NCI-H1417 treated with DMSO at 0.1 percent for 48 hours (cell line): ENCODE measurements around the gene NUDT3.

Experiments used
- DNase-seq: peaks from one replicate; lab custom pipeline; 2025; lab: John Stamatoyannopoulos, UW

The NUDT3 gene

GRCh38 chr6:34321821-34322220, 70.6 kb downstream of the NUDT3 start:
- no peak for DNase-seq

- no peak for DNase-seq
Measured at GRCh38 chr6:34319471-34319885, 73.0 kb downstream of the NUDT3 start.

GRCh38 chr6:34318499-34319470, 73.7 kb downstream of the NUDT3 start:
- DNase-seq, result no peak

GRCh38 chr6:34317882-34318498, 74.5 kb downstream of the NUDT3 start:
- no peak for DNase-seq

GRCh38 chr6:34317172-34317477, 75.3 kb downstream of the NUDT3 start:
- DNase-seq, result no peak

- DNase-seq, result no peak
Measured at GRCh38 chr6:34316431-34317171, 75.9 kb downstream of the NUDT3 start.

- no peak for DNase-seq
Measured at GRCh38 chr6:34315780-34316179, 76.7 kb downstream of the NUDT3 start.

GRCh38 chr6:34315256-34315655, 77.2 kb downstream of the NUDT3 start:
- DNase-seq, result no peak

- no peak for DNase-seq
Measured at GRCh38 chr6:34312259-34312658, 80.2 kb downstream of the NUDT3 start.

GRCh38 chr6:34310817-34311216, 81.7 kb downstream of the NUDT3 start:
- no peak for DNase-seq

GRCh38 chr6:34308483-34308882, 84.0 kb downstream of the NUDT3 start:
- DNase-seq, result no peak

- no peak for DNase-seq
Measured at GRCh38 chr6:34305982-34306708, 86.3 kb downstream of the NUDT3 start.

- DNase-seq, result no peak
Measured at GRCh38 chr6:34305497-34305896, 87.0 kb downstream of the NUDT3 start.

GRCh38 chr6:34304164-34304563, 88.3 kb downstream of the NUDT3 start:
- DNase-seq, result no peak

GRCh38 chr6:34302929-34303328, 89.5 kb downstream of the NUDT3 start:
- DNase-seq, result no peak

- no peak for DNase-seq
Measured at GRCh38 chr6:34301408-34301807, 91.1 kb downstream of the NUDT3 start.

- DNase-seq, result no peak
Measured at GRCh38 chr6:34300332-34300751, 92.1 kb downstream of the NUDT3 start.

- no peak for DNase-seq
Measured at GRCh38 chr6:34298941-34299340, 93.5 kb downstream of the NUDT3 start.

- DNase-seq, result no peak
Measured at GRCh38 chr6:34295721-34296120, 96.7 kb downstream of the NUDT3 start.

GRCh38 chr6:34292954-34293353, 99.5 kb downstream of the NUDT3 start:
- no peak for DNase-seq

- DNase-seq, result no peak
Measured at GRCh38 chr6:34289137-34289536, 103.3 kb downstream of the NUDT3 start.

- no peak for DNase-seq
Measured at GRCh38 chr6:34288581-34288980, 103.9 kb downstream of the NUDT3 start.
